ENCODE measurements around the gene ERCC3.
"Not testable (repeated sequence)": the region's sequence is repeated elsewhere in the genome, so short reads cannot be mapped to it uniquely, and the experiment has no call there.

ERCC3 gene

DNA sequence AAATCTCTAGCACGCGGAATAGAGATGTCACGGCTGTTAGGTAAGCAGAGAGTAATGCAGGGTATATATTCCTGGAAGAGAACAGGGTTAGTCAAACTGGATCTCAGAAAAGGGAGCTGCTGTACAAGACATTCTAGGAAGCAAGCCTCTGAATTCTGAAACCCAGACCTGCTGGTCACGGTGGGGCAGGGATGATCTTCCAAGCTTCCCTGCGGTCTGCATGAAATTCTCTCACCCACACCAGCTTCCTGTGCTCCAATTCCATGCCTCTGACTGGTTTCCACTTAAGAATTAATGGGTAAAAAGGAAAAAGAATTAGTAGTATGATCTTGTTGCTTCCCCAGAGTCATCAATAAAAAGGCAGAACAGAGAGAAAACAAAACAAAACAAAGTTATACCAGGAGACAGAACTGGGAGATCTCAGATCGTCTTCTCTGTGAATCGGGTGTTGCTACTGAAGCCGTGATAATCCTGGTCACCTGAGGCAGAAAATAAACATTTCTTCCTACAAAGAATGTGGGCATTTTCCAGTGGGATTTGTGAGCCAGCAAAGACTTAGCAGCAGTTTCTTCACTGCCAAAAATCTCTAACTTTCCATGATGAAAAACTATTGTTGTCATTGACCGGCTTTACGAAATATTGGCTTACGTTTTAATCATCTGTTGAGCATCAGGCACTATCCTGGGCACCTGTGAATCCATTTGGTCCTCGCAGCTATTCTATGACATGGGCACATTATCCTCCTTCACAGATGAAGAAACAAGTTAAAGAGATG lies 68.6 kb downstream of the ERCC3 start:
- DNase-seq (ENCODE audit: low spot score): no peak

GRCh38 chr2:127224135-127224534 lies 69.8 kb downstream of the ERCC3 start:
- not testable (repeated sequence) for DNase-seq (ENCODE audit: low spot score)

GRCh38 chr2:127220768-127221527 lies 73.0 kb downstream of the ERCC3 start:
- no peak for DNase-seq (ENCODE audit: low spot score)

- DNase-seq (ENCODE audit: low spot score): no peak
Observed at GRCh38 chr2:127220102-127220767, 73.7 kb downstream of the ERCC3 start, which contains the start of gene CYP27C1. Gene CYP27C1 (minus strand): TSS chr2:127220299. CDS start chr2:127220270, 29 bp downstream.

- no peak for DNase-seq (ENCODE audit: low spot score)
Observed at GRCh38 chr2:127219171-127220070, 74.5 kb downstream of the ERCC3 start.

DNA sequence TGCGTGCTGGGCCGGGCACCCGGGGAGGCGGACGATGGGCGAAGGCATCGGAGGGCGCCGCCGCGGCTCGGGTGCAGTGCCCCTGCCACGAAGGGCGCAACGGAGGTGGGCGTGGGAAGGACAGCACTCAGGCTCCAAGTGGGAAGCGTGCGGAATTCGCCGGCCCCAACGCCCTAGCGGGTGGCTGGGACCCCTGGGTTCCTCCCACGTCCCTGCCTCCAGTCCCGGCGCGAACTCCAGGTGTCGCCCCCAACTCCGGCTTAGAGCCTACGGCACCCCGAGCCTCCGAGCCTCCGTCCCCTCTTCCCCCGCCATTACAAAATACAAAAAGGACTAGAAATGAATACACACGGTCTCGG lies 75.2 kb downstream of the ERCC3 start:
- DNase-seq (ENCODE audit: low spot score): no peak

- no peak for DNase-seq (ENCODE audit: low spot score)
Observed at GRCh38 chr2:127217470-127218325, 76.2 kb downstream of the ERCC3 start.

GRCh38 chr2:127216593-127216992 lies 77.4 kb downstream of the ERCC3 start:
- DNase-seq (ENCODE audit: low spot score): no peak

DNA sequence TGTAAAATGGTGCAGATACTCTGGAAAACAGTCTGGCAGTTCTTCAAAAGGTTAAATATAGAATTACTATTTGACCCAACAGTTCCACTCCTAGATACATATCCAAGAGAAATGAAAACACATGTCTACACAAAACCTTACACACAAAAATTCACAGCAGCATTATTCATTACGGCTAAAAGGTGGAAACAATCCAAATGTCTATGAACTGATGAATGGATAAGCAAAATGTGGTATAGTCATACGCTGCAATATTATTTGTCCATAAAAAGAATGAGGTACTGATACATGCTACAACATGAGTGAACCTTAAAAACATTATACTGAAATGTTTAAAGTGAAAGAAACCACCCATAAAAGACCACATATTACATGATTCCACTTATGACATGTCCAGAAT lies 77.8 kb downstream of the ERCC3 start:
- DNase-seq (ENCODE audit: low spot score): no peak

DNA sequence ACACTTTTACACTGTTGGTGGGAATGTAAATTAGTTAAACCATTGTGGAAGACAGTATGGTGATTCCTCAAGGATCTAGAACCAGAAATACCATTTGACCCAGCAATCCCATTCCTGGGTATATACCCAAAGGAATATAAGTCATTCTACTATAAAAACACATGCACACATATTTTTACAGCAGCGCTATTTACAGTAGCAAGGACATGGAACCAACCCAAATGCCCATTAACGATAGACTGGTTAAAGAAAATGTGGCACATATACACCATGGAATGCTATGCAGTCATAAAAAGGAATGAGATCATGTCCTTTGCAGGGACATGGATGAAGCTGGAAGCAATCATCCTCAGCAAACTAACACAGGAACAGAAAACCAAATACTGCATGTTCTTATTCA lies 79.7 kb downstream of the ERCC3 start:
- DNase-seq (ENCODE audit: low spot score): not testable (repeated sequence)

DNA sequence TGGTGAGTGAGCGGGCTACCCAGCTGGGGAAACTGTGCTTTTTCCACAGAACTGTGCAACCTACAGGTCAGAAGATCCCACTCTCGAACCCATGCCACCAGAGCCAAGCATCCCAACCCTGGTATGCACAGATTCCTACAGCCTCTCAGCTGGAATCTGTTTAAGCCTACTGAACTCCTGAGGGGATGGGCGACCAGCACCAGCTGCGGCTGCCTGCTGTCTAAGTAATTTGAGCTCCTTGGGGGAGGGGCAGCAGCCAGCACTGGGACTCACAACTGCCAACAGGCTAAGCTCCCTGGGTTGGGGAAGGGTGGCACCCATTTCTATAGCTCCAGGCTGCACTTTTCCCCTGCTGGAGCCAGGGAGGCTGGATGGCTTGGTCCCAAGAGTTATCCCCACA lies 85.6 kb downstream of the ERCC3 start:
- no peak for DNase-seq (ENCODE audit: low spot score)
